Measurements from ENCODE around the gene PHF2. TPM values are rescaled to one million over a fixed set of nuclear protein-coding genes. Genes with fewer than 3 reads are reported as not detected.

Gene PHF2
- polyA plus RNA-seq, 1 experiment = 8.8 TPM

DNA sequence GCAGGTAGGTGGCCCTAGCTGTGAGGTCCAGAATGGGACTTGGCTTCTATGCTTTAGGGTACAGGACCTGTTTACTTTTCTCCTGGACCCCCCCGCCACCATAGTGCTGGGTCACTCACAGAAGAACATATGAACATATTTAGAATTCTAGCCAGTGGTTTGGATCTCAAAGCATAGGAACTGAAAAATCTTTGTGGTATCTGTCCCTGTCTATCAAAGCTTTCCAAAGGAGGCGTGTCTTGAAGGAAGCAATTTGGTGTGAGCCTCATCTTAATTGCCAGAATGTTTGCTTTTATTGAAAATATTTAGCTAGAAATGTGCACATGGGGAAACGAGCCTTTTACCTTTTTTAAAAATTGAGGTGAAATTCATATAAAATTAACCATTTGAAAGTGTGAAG lies 6.2 kb downstream of the PHF2 start:
- Histone ChIP-seq H3K27ac (ENCODE audit: low read depth, low read length) (no peak overlapping the region), H3K9me3 (ENCODE audit: control insufficient read depth, insufficient read depth, low read length) (peaks cover 13% of the 10 kb centered on the region), H3K27me3 (ENCODE audit: control insufficient read depth, insufficient read depth, low read length) (no peaks in the 10 kb centered on the region), H3K4me3 (ENCODE audit: low read depth, low read length) (no peak overlapping the region)
- DNase-seq (ENCODE audit: low read depth, low spot score) = no peak
- POLR2A ChIA-PET = interaction anchor here (1.0 kb wide), 1 partner anchor 16 kb away, joined by 4 read pairs; no protein-coding TSS in a partner anchor
- no peak for TF ChIP-seq CTCF (IDR thresholded peaks at IDR 0.05; ENCODE audit: low read depth, low read length)
- CTCF ChIA-PET = interaction anchor here (3.2 kb wide), 1 partner anchor 16 kb away, joined by 22 read pairs; no protein-coding TSS in a partner anchor

DNA sequence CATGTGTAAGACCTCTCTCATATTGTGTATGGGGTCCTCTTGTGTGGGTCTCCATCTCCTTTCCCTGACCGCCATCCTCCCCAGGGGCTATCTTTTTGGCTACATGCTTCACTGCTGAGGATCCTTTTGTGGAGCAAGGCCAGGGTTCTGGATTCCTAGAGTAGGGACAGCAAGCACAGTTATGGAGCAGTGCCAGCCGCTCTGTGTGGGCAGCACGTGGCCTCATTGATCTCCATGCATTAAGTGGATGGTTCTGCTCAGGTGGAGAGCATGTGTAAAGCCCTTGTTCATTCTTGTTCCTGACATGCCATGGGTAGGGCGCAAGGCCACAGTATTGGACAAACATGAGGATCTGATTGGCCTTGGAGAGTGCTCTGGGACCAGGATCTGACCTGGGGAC lies 8.9 kb downstream of the PHF2 start:
- H3K27me3 ChIP-seq (ENCODE audit: control insufficient read depth, insufficient read depth, low read length) = no peaks in the 10 kb centered on the region
- H3K4me3 ChIP-seq (ENCODE audit: low read depth, low read length) = no peak overlapping the region
- H3K27ac ChIP-seq (ENCODE audit: low read depth, low read length) = no peak overlapping the region
- no peak for DNase-seq (ENCODE audit: low read depth, low spot score)
- TF ChIP-seq CTCF (IDR thresholded peaks at IDR 0.05; ENCODE audit: low read depth, low read length) = no peak
- peaks cover 13% of the 10 kb centered on the region for H3K9me3 ChIP-seq (ENCODE audit: control insufficient read depth, insufficient read depth, low read length)
- ChIA-PET POLR2A (no interaction called here), CTCF (interaction anchor here (1.4 kb wide), 1 partner anchor 19 kb away, joined by 10 read pairs; no protein-coding TSS in a partner anchor)

- Histone ChIP-seq H3K9me3 (ENCODE audit: control insufficient read depth, insufficient read depth, low read length) (peaks cover 13% of the 10 kb centered on the region), H3K27ac (ENCODE audit: low read depth, low read length) (no peak overlapping the region), H3K4me3 (ENCODE audit: low read depth, low read length) (no peak overlapping the region), H3K27me3 (ENCODE audit: control insufficient read depth, insufficient read depth, low read length) (no peaks in the 10 kb centered on the region)
- no peak for TF ChIP-seq CTCF (IDR thresholded peaks at IDR 0.05; ENCODE audit: low read depth, low read length)
- DNase-seq (ENCODE audit: low read depth, low spot score) = no peak
- ChIA-PET POLR2A (no interaction called here), CTCF (interaction anchor here (1.4 kb wide), 1 partner anchor 19 kb away, joined by 10 read pairs; no protein-coding TSS in a partner anchor)
Observed at GRCh38 chr9:93585695-93586094, 9.3 kb downstream of the PHF2 start.

DNA sequence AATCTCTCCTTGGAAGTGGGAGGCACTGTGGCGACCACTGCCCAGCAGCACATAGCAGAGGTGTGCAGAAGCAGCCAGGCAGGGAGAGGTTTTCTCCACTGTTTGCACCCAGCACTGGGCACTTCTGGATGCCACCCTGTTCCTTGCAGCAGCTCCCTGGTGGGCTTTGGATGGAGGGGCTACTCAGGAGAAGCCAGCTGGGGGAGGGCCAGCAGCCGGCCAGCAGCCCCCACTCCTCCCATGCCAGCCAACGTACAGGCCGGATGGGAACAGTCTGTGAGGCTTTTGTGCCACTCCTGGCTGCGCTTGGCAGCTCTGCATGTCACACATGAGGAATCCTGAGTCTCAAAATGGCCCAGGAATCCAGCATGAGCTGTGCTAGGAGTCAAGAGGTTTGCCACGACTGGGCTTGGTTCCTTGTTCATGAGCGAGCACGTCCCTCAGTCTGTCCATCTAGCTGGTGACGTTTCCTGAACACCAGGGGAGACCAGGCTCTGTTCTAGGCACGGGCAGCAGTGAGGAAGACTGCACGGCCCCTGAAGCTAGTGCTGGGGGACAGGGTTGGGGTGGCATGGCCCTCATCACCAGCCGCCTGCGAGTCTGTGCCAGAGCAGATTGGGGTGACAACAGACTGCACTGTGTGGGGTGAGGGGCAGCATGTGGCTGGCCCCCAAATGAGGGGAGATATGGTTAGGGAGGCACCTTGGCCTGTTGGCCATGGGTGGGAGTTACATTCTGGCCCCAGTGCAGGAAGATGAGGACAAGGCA lies 10.1 kb downstream of the PHF2 start:
- TF ChIP-seq CTCF (IDR thresholded peaks at IDR 0.05; ENCODE audit: low read depth, low read length) = no peak
- no peak for DNase-seq (ENCODE audit: low read depth, low spot score)
- no peak overlapping the region for H3K4me3 ChIP-seq (ENCODE audit: low read depth, low read length)
- ChIA-PET POLR2A (no interaction called here), CTCF (interaction anchor here (1.4 kb wide), 1 partner anchor 20 kb away, joined by 10 read pairs; no protein-coding TSS in a partner anchor)
- H3K9me3 ChIP-seq (ENCODE audit: control insufficient read depth, insufficient read depth, low read length) = peaks cover 13% of the 10 kb centered on the region
- H3K27me3 ChIP-seq (ENCODE audit: control insufficient read depth, insufficient read depth, low read length) = no peaks in the 10 kb centered on the region
- no peak overlapping the region for H3K27ac ChIP-seq (ENCODE audit: low read depth, low read length)

DNA sequence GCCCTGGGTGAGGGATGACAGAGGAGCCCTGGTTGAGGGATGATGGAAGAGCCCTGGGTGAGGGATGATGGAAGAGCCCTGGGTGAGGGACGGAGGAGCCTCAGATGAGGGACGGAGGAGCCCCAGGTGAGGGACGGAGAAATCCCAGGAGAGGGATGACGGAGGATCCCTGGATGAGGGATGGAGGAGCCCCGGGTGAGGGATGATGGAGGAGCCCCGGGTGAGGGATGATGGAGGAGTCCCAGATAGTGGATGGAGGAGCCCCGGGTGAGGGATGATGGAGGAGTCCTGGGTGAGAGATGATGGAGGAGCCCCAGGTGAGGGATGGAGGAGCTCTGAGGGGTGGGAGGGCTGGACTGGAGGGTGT lies 10.9 kb downstream of the PHF2 start:
- CTCF ChIA-PET = no interaction called here
- TF ChIP-seq CTCF (IDR thresholded peaks at IDR 0.05; ENCODE audit: low read depth, low read length) = no peak
- no peaks in the 10 kb centered on the region for H3K27me3 ChIP-seq (ENCODE audit: control insufficient read depth, insufficient read depth, low read length)
- POLR2A ChIA-PET = no interaction called here
- no peak overlapping the region for H3K27ac ChIP-seq (ENCODE audit: low read depth, low read length)
- H3K9me3 ChIP-seq (ENCODE audit: control insufficient read depth, insufficient read depth, low read length) = peaks cover 13% of the 10 kb centered on the region
- H3K4me3 ChIP-seq (ENCODE audit: low read depth, low read length) = no peak overlapping the region
- no peak for DNase-seq (ENCODE audit: low read depth, low spot score)

All from AG04450 (cell line).